Keratinocyte (primary cell): ENCODE results near the gene CNTNAP2. TPM values are rescaled to one million over a fixed set of nuclear protein-coding genes. Genes with fewer than 3 reads are reported as not detected.
A peak's percentile ranks its signal among the peaks of the same experiment; 100 is the strongest.

Experiments
- DNase-seq: peaks from one replicate; pipeline ENCODE4 v3.0.0-alpha.2; 2011; ENCODE audit warnings: low read depth, missing footprints, low spot score
- FAIRE-seq: peaks from 2 replicates; lab custom pipeline; 2011; peaks lifted over from hg19 to GRCh38; lab: Jason Lieb, UNC
- H2AFZ ChIP-seq: 2 replicates; pipeline ENCODE4 v1.6.0; 2012; ENCODE audit warnings: low read length, control low read depth, inconsistent platforms; ENCODE audit not compliant: control insufficient read depth
- H3K27ac ChIP-seq: 2 replicates; pipeline ENCODE4 v1.5.1; 2011; ENCODE audit warnings: low read length; ENCODE audit not compliant: control insufficient read depth, insufficient read depth
- H3K27me3 ChIP-seq: 3 replicates; pipeline ENCODE4 v1.6.0; 2011; ENCODE audit warnings: low read length; ENCODE audit not compliant: control insufficient read depth, insufficient read depth; ENCODE audit errors: extremely low read depth
- H3K36me3 ChIP-seq, 2 experiments: 2 replicates in 1 of 2; 3 replicates in 1 of 2; pipeline ENCODE4 v1.5.1; 2011; ENCODE audit warnings: low read length in 2 of 2, mild to moderate bottlenecking in 1 of 2; ENCODE audit not compliant: control insufficient read depth in 2 of 2, insufficient read depth in 2 of 2; ENCODE audit errors: extremely low read depth in 1 of 2
- H3K4me1 ChIP-seq: 3 replicates; pipeline ENCODE4 v1.5.1; 2011; ENCODE audit warnings: low read length; ENCODE audit not compliant: control insufficient read depth, insufficient read depth; ENCODE audit errors: extremely low read depth
- H3K4me2 ChIP-seq: 3 replicates; pipeline ENCODE4 v1.6.0; 2011; ENCODE audit warnings: low read depth, low read length; ENCODE audit not compliant: control insufficient read depth, insufficient read depth; ENCODE audit errors: extremely low read depth
- H3K4me3 ChIP-seq, 3 experiments: fragments of 200-600 bp in 1 of 3; sonication (generic) in 1 of 3; 2 replicates in 2 of 3; 3 replicates in 1 of 3; pipeline ENCODE4 v1.5.1; 2011 to 2016; ENCODE audit warnings: low read length in 3 of 3, mild to moderate bottlenecking in 3 of 3, control low read depth in 2 of 3, inconsistent platforms in 1 of 3, low read depth in 1 of 3, mixed read lengths in 1 of 3, mixed run types in 1 of 3, moderate library complexity in 1 of 3; ENCODE audit not compliant: control insufficient read depth in 2 of 3, insufficient read depth in 2 of 3; ENCODE audit errors: extremely low read depth in 1 of 3
- H3K79me2 ChIP-seq: 2 replicates; pipeline ENCODE4 v1.6.0; 2012; ENCODE audit warnings: low read length; ENCODE audit not compliant: control insufficient read depth, insufficient read depth
- H3K9ac ChIP-seq: 3 replicates; pipeline ENCODE4 v1.6.0; 2011; ENCODE audit warnings: low read length; ENCODE audit not compliant: control insufficient read depth, insufficient read depth; ENCODE audit errors: extremely low read depth
- H3K9me1 ChIP-seq: 3 replicates; pipeline ENCODE4 v1.6.0; 2011; ENCODE audit warnings: low read length; ENCODE audit not compliant: control insufficient read depth, insufficient read depth; ENCODE audit errors: extremely low read depth
- H3K9me3 ChIP-seq: 2 replicates; pipeline ENCODE4 v1.5.1; 2012; ENCODE audit warnings: low read depth, low read length; ENCODE audit not compliant: control insufficient read depth
- H4K20me1 ChIP-seq: 3 replicates; pipeline ENCODE4 v1.6.0; 2011; ENCODE audit warnings: low read length; ENCODE audit not compliant: control insufficient read depth, insufficient read depth; ENCODE audit errors: extremely low read depth
- CTCF ChIP-seq, 3 experiments: IDR thresholded peaks in 1 of 3; conservative IDR thresholded peaks in 1 of 3; optimal IDR thresholded peaks in 1 of 3; 2 replicates in 2 of 3; 3 replicates in 1 of 3; pipeline versions ENCODE3 to v1.5.1; 2011; ENCODE audit warnings: low read length in 3 of 3, mild to moderate bottlenecking in 3 of 3, moderate library complexity in 2 of 3, control low read depth in 1 of 3, inconsistent platforms in 1 of 3; ENCODE audit not compliant: insufficient read depth in 2 of 3; ENCODE audit errors: extremely low read depth in 1 of 3
- EZH2 ChIP-seq: IDR thresholded peaks from one replicate; pipeline ENCODE4 v1.6.1; 2012; ENCODE audit warnings: inconsistent platforms, mild to moderate bottlenecking, low read length, moderate library complexity
- dilution Hi-C: fragments of 300-500 bp; cut with MboI; formaldehyde crosslinking; loops from one replicate; pipeline ENCODE4 v1.7.0; 2020; ENCODE audit warnings: low sequenced_read_pairs; ENCODE audit not compliant: extremely low pct_ligation_motif_present
- polyA plus RNA-seq, 5 experiments: library from polyadenylated mRNA; depleted of rRNA in 3 of 5; stranded (reverse) in 3 of 5; stranded (forward) in 1 of 5; unstranded in 1 of 5; fragments of >200 nt; gene quantifications; 1 replicate in 1 of 5; 2 replicates in 3 of 5; 3 replicates in 1 of 5; pipeline versions ENCODE4 v1.2.1 to v1.2.3, GENCODE V29; 2011 to 2012; ENCODE audit warnings: missing spikeins in 2 of 5, low read depth in 1 of 5, low replicate concordance in 1 of 5

CNTNAP2 gene
- polyA plus RNA-seq, 1 donor (not counting 4 experiments of a cell fraction or from before 2014, with no cell fraction given): 1.4 TPM

- Histone ChIP-seq H3K9me1 (no peaks in the 10 kb centered on the region), H3K27ac (no peak overlapping the region), H2AFZ (no peak overlapping the region), H3K4me2 (no peak overlapping the region), H3K9me3 (no peaks in the 10 kb centered on the region), H3K4me1 (no peaks in the 10 kb centered on the region), H4K20me1 (no peaks in the 10 kb centered on the region), H3K79me2 (no peaks in the 10 kb centered on the region), H3K36me3 (no peaks in the 10 kb centered on the region), H3K9ac (no peak overlapping the region), H3K4me3 (no peak overlapping the region), H3K27me3 (no peaks in the 10 kb centered on the region)
- no peak for FAIRE-seq
- DNase-seq: no peak
- TF ChIP-seq EZH2 (no peak), CTCF (optimal IDR thresholded peaks at IDR 0.05 in 1 of 3, IDR thresholded peaks at IDR 0.05 in 1 of 3, conservative IDR thresholded peaks at IDR 0.05 in 1 of 3; ENCODE audit: extremely low read depth in 1 of 3, insufficient read depth in 2 of 3, low read length in 3 of 3) (no peak)
- dilution Hi-C loops: no loop called here
Observed at GRCh38 chr7:146094356-146094755, 22.2 kb upstream of the CNTNAP2 start.

GRCh38 chr7:146096994-146097393 is 19.6 kb upstream of the CNTNAP2 start:
- no peak overlapping the region for H2AFZ ChIP-seq
- H3K9ac ChIP-seq: no peak overlapping the region
- no peaks in the 10 kb centered on the region for H3K79me2 ChIP-seq
- TF ChIP-seq EZH2 (no peak), CTCF (optimal IDR thresholded peaks at IDR 0.05 in 1 of 3, IDR thresholded peaks at IDR 0.05 in 1 of 3, conservative IDR thresholded peaks at IDR 0.05 in 1 of 3; ENCODE audit: extremely low read depth in 1 of 3, insufficient read depth in 2 of 3, low read length in 3 of 3) (peak in 1 of 3 experiments; percentile 6)
- H3K27ac ChIP-seq: no peak overlapping the region
- dilution Hi-C loops: no loop called here
- no peaks in the 10 kb centered on the region for H3K36me3 ChIP-seq
- no peaks in the 10 kb centered on the region for H3K4me1 ChIP-seq
- H3K27me3 ChIP-seq: no peaks in the 10 kb centered on the region
- FAIRE-seq: no peak
- no peaks in the 10 kb centered on the region for H4K20me1 ChIP-seq
- no peak overlapping the region for H3K4me2 ChIP-seq
- H3K4me3 ChIP-seq: no peak overlapping the region
- DNase-seq: no peak
- no peaks in the 10 kb centered on the region for H3K9me3 ChIP-seq
- no peaks in the 10 kb centered on the region for H3K9me1 ChIP-seq
